ENCODE measurements around the gene STYK1. TPM values are rescaled to one million over a fixed set of nuclear protein-coding genes. Genes with fewer than 3 reads are reported as not detected.

Gene STYK1
- total and polyA plus RNA-seq, 9 of the 15 experiments (the other 6 are each of a cell fraction or from before 2014, with no cell fraction given) = 0.31 to 1.8 (median 0.64) TPM

DNA sequence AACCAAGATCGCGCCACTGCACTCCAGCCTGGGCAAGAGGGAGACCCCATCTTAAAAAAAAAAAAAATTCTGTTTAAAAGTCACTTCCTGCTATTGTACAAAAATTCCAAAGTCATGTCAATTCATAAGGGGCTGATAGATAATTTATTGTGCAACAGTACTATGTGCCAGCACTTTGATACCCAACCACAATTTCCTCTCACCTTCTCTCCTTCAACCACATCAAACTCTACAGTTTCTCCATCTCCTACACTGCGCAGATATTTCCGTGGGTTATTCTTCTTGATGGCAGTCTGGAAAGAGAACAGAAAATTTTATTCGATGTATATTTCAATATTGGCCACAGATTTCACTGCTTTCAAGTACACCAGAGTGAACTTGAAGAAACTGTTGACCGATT, 41.6 kb upstream of the STYK1 start (continued):
- TF ChIP-seq FUS (optimal IDR thresholded peaks at IDR 0.05; ENCODE audit: low read depth, low read length) (no peak), MCM7 (IDR thresholded peaks at IDR 0.05) (no peak), ZBTB8A (IDR thresholded peaks at IDR 0.05; ENCODE audit: partially characterized antibody) (no peak), ZNF239 (CRISPR knock-in tag; IDR thresholded peaks at IDR 0.05) (no peak)
- TF ChIP-seq, protein P1, sequence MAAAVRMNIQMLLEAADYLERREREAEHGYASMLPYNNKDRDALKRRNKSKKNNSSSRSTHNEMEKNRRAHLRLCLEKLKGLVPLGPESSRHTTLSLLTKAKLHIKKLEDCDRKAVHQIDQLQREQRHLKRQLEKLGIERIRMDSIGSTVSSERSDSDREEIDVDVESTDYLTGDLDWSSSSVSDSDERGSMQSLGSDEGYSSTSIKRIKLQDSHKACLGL (CRISPR knock-in tag; IDR thresholded peaks at IDR 0.05; ENCODE audit: borderline replicate concordance, poor library complexity, severe bottlenecking) = no peak

DNA sequence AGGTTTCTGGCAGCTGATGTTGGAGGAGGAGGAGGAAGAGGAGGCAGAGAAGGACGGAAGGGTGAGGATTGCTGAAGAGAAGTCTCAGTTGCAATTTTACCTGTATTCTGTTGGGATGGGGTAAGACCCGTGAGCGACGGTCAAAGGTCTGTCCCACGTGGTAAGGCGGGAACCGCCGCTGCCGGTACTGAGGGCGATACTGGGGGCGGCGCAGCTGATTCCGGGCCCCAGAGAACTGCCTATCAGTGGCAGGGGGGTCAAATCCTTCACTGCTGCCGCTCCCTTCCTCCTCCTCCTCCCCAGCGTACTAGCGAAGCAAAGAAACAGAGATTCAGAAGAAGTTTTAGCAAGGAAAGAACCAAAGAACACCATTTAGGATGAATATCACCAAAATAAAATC, 36.0 kb upstream of the STYK1 start:
- H3K4me3 ChIP-seq = no peak overlapping the region
- CTCF ChIA-PET (ENCODE audit: low intra/inter-chr PET ratio) = no interaction called here
- POLR2A ChIA-PET = interaction anchor here (0.6 kb wide), 1 partner anchor 21 kb away, joined by 3 read pairs; no protein-coding TSS in a partner anchor
- no peaks in the 10 kb centered on the region for H3K27me3 ChIP-seq (ENCODE audit: control insufficient read depth in 2 of 2, insufficient read depth in 2 of 2, low read length in 2 of 2)
- H3K4me1 ChIP-seq (replicated peaks in 1 of 2; ENCODE audit: control insufficient read depth in 2 of 2, insufficient read depth in 2 of 2, low read length in 2 of 2) = no peaks in the 10 kb centered on the region
- H3K9me3 ChIP-seq (replicated peaks; ENCODE audit: control insufficient read depth, insufficient read depth, low read depth, low read length) = no peaks in the 10 kb centered on the region
- peaks cover 4% of the 10 kb centered on the region; the same call in 2 of the 3 replicates for H3K79me2 ChIP-seq (ENCODE audit: control insufficient read depth, insufficient read depth, low read length)
- no peaks in the 10 kb centered on the region for H4K20me1 ChIP-seq (replicated peaks; ENCODE audit: control insufficient read depth, insufficient read depth, low read length)
- 83% methylated on average over 1 of the region's 16 CpGs for WGBS (ENCODE audit: insufficient coverage, low coverage, missing lambda C conversion rate)
- no peaks in the 10 kb centered on the region for H3K9me1 ChIP-seq (ENCODE audit: control insufficient read depth, insufficient read depth, low read length)
- H3K36me3 ChIP-seq (ENCODE audit: control insufficient read depth, insufficient read depth, low read length) = peaks cover 88% of the 10 kb centered on the region
- intact Hi-C loops (cut with micrococcal nuclease) = no loop called here
- no peak overlapping the region for H2AFZ ChIP-seq (ENCODE audit: low read depth, low read length)
- no peak overlapping the region for H3K4me2 ChIP-seq (ENCODE audit: insufficient read depth, low read length)
- no peak for TF ChIP-seq SRF (CRISPR knock-in tag; IDR thresholded peaks at IDR 0.05)
- H3K27ac ChIP-seq (ENCODE audit: extremely low read depth, low read depth, low read length) = no peak overlapping the region
- FAIRE-seq (no peak), DNase-seq (ENCODE audit: extremely low read depth in 1 of 4, low spot score in 3 of 4) (no peak), ATAC-seq (no peak)
- no TSS peak for BruUV-seq (replicated peaks)
- H3K9ac ChIP-seq (ENCODE audit: insufficient read depth in 1 of 2, low read depth in 2 of 2, low read length in 2 of 2) = no peak overlapping the region
- in situ Hi-C loops (cut with MboI) = no loop called here

Measured in K562 (cell line).